LNCAP (cell line): Measurements from ENCODE around the gene PBRM1.

Experiments used
- TF ChIP-seq, protein P1 (sequence below): fragments of 450-650 bp; IDR thresholded peaks from 2 replicates; pipeline ENCODE4 v1.5.1; 2017; ENCODE audit warnings: mild to moderate bottlenecking

PBRM1 gene

GRCh38 chr3:52593103-52593502 lies 92.6 kb downstream of the PBRM1 start:
- TF ChIP-seq, protein P1, sequence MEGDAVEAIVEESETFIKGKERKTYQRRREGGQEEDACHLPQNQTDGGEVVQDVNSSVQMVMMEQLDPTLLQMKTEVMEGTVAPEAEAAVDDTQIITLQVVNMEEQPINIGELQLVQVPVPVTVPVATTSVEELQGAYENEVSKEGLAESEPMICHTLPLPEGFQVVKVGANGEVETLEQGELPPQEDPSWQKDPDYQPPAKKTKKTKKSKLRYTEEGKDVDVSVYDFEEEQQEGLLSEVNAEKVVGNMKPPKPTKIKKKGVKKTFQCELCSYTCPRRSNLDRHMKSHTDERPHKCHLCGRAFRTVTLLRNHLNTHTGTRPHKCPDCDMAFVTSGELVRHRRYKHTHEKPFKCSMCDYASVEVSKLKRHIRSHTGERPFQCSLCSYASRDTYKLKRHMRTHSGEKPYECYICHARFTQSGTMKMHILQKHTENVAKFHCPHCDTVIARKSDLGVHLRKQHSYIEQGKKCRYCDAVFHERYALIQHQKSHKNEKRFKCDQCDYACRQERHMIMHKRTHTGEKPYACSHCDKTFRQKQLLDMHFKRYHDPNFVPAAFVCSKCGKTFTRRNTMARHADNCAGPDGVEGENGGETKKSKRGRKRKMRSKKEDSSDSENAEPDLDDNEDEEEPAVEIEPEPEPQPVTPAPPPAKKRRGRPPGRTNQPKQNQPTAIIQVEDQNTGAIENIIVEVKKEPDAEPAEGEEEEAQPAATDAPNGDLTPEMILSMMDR: no peak

GRCh38 chr3:52574056-52574965 lies 111.4 kb downstream of the PBRM1 start:
- TF ChIP-seq, protein P1: no peak

- TF ChIP-seq, protein P1: no peak
These were observed 113.5 kb downstream of the PBRM1 start for GRCh38 chr3:52572221-52572620.

DNA sequence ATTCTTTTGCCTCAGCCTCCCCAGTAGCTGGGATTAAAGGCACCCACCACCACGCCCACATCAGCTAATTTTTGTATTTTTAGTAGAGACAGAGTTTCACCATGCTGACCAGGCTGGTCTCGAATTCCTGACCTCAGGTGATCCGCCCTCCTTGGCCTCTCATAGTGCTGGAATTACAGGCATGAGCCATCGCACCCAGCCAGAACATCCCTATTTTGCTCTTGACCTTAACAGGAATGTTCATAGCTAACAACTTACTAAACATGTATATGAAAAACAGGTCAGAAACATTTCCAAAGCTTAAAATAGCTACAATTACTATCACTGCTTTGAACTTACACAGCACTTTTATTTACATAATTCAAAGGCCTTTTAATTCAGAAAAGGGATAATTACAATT lies 115.6 kb downstream of the PBRM1 start:
- TF ChIP-seq, protein P1: no peak

GRCh38 chr3:52568069-52568468 lies 117.6 kb downstream of the PBRM1 start:
- TF ChIP-seq, protein P1: no peak

- TF ChIP-seq, protein P1: no peak
These were observed 121.7 kb downstream of the PBRM1 start for GRCh38 chr3:52563984-52564383.

GRCh38 chr3:52561028-52561747 lies 124.5 kb downstream of the PBRM1 start:
- TF ChIP-seq, protein P1: no peak
